ENCODE data around the gene KDM4C.

Gene KDM4C

GRCh38 chr9:6991418-6991817 is 233.6 kb downstream of the KDM4C start:
- Histone ChIP-seq H3K9ac (ENCODE audit: low read length) (no peak overlapping the region), H4K20me1 (ENCODE audit: insufficient read depth, low read length) (no peaks in the 10 kb centered on the region), H3K79me2 (ENCODE audit: insufficient read depth, low read length) (no peaks in the 10 kb centered on the region), H3K27me3 (ENCODE audit: insufficient read depth, low read length) (no peaks in the 10 kb centered on the region), H2AFZ (ENCODE audit: low read length) (no peak overlapping the region), H3F3A (ENCODE audit: insufficient read depth, low read length) (no peaks in the 10 kb centered on the region), H3K9me3 (ENCODE audit: low read length) (no peaks in the 10 kb centered on the region), H3K36me3 (ENCODE audit: insufficient read depth, low read length) (peaks cover 65% of the 10 kb centered on the region), H3K4me2 (ENCODE audit: low read length) (no peak overlapping the region), H3K27ac (ENCODE audit: low read depth, low read length, poor library complexity, severe bottlenecking) (no peak overlapping the region), H3K4me3 (ENCODE audit: low read depth, low read length, poor library complexity, severe bottlenecking) (no peak overlapping the region), H3K4me1 (ENCODE audit: insufficient read depth, low read length, severe bottlenecking) (no peaks in the 10 kb centered on the region), H3K9me2 (ENCODE audit: low read depth, low read length) (no peaks in the 10 kb centered on the region)
- TF ChIP-seq EZH2 (IDR thresholded peaks at IDR 0.05; ENCODE audit: borderline replicate concordance, low read length): no peak
- TF ChIP-seq, protein P1, sequence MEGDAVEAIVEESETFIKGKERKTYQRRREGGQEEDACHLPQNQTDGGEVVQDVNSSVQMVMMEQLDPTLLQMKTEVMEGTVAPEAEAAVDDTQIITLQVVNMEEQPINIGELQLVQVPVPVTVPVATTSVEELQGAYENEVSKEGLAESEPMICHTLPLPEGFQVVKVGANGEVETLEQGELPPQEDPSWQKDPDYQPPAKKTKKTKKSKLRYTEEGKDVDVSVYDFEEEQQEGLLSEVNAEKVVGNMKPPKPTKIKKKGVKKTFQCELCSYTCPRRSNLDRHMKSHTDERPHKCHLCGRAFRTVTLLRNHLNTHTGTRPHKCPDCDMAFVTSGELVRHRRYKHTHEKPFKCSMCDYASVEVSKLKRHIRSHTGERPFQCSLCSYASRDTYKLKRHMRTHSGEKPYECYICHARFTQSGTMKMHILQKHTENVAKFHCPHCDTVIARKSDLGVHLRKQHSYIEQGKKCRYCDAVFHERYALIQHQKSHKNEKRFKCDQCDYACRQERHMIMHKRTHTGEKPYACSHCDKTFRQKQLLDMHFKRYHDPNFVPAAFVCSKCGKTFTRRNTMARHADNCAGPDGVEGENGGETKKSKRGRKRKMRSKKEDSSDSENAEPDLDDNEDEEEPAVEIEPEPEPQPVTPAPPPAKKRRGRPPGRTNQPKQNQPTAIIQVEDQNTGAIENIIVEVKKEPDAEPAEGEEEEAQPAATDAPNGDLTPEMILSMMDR (IDR thresholded peaks at IDR 0.05; ENCODE audit: low read length): no peak

DNA sequence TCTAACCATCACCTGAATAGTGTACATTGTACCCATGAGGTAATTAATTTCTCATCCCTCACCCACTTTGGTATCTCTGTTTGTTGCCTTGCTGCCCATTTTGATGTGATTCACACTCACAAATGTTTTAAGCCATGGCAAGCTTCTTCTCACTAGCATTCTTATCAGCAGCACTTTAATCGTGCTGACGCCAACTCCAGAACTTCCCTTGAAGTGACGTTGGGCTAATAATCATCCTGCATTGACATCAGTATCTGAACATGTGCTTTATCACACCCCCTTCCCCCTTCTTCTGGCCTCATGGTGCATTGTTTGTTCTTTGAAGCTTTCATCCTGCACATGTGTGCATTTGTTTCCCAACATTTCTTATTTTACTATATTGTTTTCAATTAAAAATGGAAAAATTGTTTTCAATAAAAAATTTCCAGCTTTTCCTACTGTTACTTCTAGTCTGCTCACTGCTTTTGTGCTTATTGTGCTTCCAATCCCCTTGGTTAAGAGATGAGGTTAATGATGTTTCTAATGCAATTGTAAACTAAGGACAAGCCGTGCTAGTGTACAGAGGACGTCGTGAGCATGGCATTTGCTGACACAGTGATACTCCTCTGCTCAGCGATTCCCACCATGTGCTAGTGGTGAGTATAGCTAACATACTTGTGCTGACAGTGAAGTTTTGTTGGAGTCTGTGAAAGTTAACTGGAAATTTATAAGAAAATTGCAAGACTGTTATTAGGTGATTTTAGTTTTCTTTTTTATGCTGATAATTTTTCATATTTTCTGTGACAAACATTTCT is 238.5 kb downstream of the KDM4C start:
- Histone ChIP-seq H3K4me1 (ENCODE audit: insufficient read depth, low read length, severe bottlenecking) (no peaks in the 10 kb centered on the region), H3K9me3 (ENCODE audit: low read length) (no peaks in the 10 kb centered on the region), H3K27ac (ENCODE audit: low read depth, low read length, poor library complexity, severe bottlenecking) (no peak overlapping the region), H3K36me3 (ENCODE audit: insufficient read depth, low read length) (peaks cover 52% of the 10 kb centered on the region), H3K4me2 (ENCODE audit: low read length) (no peak overlapping the region), H4K20me1 (ENCODE audit: insufficient read depth, low read length) (no peaks in the 10 kb centered on the region), H3K79me2 (ENCODE audit: insufficient read depth, low read length) (no peaks in the 10 kb centered on the region), H3K27me3 (ENCODE audit: insufficient read depth, low read length) (no peaks in the 10 kb centered on the region), H3F3A (ENCODE audit: insufficient read depth, low read length) (no peaks in the 10 kb centered on the region), H2AFZ (ENCODE audit: low read length) (no peak overlapping the region), H3K9ac (ENCODE audit: low read length) (no peak overlapping the region), H3K9me2 (ENCODE audit: low read depth, low read length) (no peaks in the 10 kb centered on the region), H3K4me3 (ENCODE audit: low read depth, low read length, poor library complexity, severe bottlenecking) (no peak overlapping the region)
- TF ChIP-seq, protein P1 (IDR thresholded peaks at IDR 0.05; ENCODE audit: low read length): no peak
- no peak for TF ChIP-seq EZH2 (IDR thresholded peaks at IDR 0.05; ENCODE audit: borderline replicate concordance, low read length)

DNA sequence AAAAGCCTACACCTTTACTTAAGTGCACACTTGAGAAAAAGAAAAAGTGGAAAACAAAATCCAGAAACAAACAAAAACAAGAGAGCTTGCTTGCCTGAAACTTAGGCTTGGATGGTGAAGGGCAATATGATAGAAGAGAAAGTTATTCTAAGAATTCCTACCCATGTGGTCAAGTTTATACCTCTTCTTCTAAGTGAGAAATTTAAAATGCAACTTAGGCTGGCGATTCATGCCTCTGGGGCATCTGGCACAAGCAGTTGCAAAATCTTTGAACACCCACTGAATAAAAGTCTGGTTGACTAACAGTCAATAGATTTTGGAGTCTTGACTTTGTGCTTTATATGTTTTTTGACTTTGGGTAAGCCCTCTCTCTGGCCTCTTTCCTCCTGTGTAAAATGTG is 239.6 kb downstream of the KDM4C start:
- Histone ChIP-seq H4K20me1 (ENCODE audit: insufficient read depth, low read length) (no peaks in the 10 kb centered on the region), H3K9ac (ENCODE audit: low read length) (no peak overlapping the region), H3K27me3 (ENCODE audit: insufficient read depth, low read length) (no peaks in the 10 kb centered on the region), H3K9me2 (ENCODE audit: low read depth, low read length) (no peaks in the 10 kb centered on the region), H3K79me2 (ENCODE audit: insufficient read depth, low read length) (no peaks in the 10 kb centered on the region), H3K36me3 (ENCODE audit: insufficient read depth, low read length) (peaks cover 46% of the 10 kb centered on the region), H2AFZ (ENCODE audit: low read length) (no peak overlapping the region), H3K4me2 (ENCODE audit: low read length) (no peak overlapping the region), H3K4me3 (ENCODE audit: low read depth, low read length, poor library complexity, severe bottlenecking) (no peak overlapping the region), H3K4me1 (ENCODE audit: insufficient read depth, low read length, severe bottlenecking) (no peaks in the 10 kb centered on the region), H3F3A (ENCODE audit: insufficient read depth, low read length) (no peaks in the 10 kb centered on the region), H3K9me3 (ENCODE audit: low read length) (no peaks in the 10 kb centered on the region), H3K27ac (ENCODE audit: low read depth, low read length, poor library complexity, severe bottlenecking) (no peak overlapping the region)
- TF ChIP-seq EZH2 (IDR thresholded peaks at IDR 0.05; ENCODE audit: borderline replicate concordance, low read length): no peak
- TF ChIP-seq, protein P1 (IDR thresholded peaks at IDR 0.05; ENCODE audit: low read length): no peak
